Kidney (tissue), 14 donors: ENCODE results near the gene MPHOSPH8. TPM values are rescaled to one million over a fixed set of nuclear protein-coding genes. Genes with fewer than 3 reads are reported as not detected.
"Not testable (repeated sequence)": the region's sequence is repeated elsewhere in the genome, so short reads cannot be mapped to it uniquely, and the experiment has no call there.

Experiments
- DNase-seq, 5 donors: peaks; one replicate each; pipeline ENCODE4 v3.0.0-alpha.2; 2013 to 2020
- FAIRE-seq: peaks from 2 replicates; lab custom pipeline; 2012; peaks lifted over from hg19 to GRCh38; lab: Jason Lieb, UNC
- H3K27ac ChIP-seq, 2 donors: one replicate each; pipeline ENCODE4 v1.7.0; 2013; ENCODE audit warnings: low read depth in 2 of 2, low read length in 2 of 2, inconsistent platforms in 1 of 2
- H3K27me3 ChIP-seq: one replicate; pipeline ENCODE4 v1.7.1; 2013; ENCODE audit warnings: low read length, inconsistent platforms; ENCODE audit not compliant: control insufficient read depth, insufficient read depth
- H3K36me3 ChIP-seq, 3 donors: one replicate each; pipeline versions ENCODE4 v1.7.0 to v1.7.1; 2013; ENCODE audit warnings: low read length in 3 of 3, control low read depth in 1 of 3, inconsistent platforms in 1 of 3; ENCODE audit not compliant: insufficient read depth in 3 of 3, control insufficient read depth in 2 of 3
- H3K4me1 ChIP-seq, 3 donors: one replicate each; pipeline versions ENCODE4 v1.7.0 to v1.7.1; 2013; ENCODE audit warnings: low read length in 3 of 3, inconsistent platforms in 1 of 3, low read depth in 1 of 3; ENCODE audit not compliant: control insufficient read depth in 2 of 3, insufficient read depth in 2 of 3
- H3K4me3 ChIP-seq, 3 donors: one replicate each; pipeline versions ENCODE4 v1.7.0 to v1.8.1; 2013; ENCODE audit warnings: low read length in 3 of 3, control low read depth in 1 of 3, inconsistent platforms in 1 of 3
- H3K9ac ChIP-seq, 3 donors: one replicate each; pipeline versions ENCODE4 v1.7.0 to v1.7.1; 2013; ENCODE audit warnings: low read length in 3 of 3, control low read depth in 1 of 3, inconsistent platforms in 1 of 3
- H3K9me3 ChIP-seq, 3 donors: one replicate each; pipeline versions ENCODE4 v1.7.0 to v1.7.1; 2013; ENCODE audit warnings: low read length in 3 of 3, control low read depth in 1 of 3, inconsistent platforms in 1 of 3; ENCODE audit not compliant: control insufficient read depth in 2 of 3, insufficient read depth in 1 of 3
- intact Hi-C: fragments of 100-400 bp; cut with DNase I; formaldehyde crosslinking; loops from one replicate; pipeline ENCODE4 v1.11.1; 2022
- polyA plus RNA-seq: library from polyadenylated mRNA; stranded (reverse); fragments of 350-450 nt; fragmentation: Illumina TruSeq; extraction: RNeasy Lipid Tissue Mini Kit (QIAGEN cat#74804); gene quantifications from one replicate; pipeline ENCODE4 v1.2.3, GENCODE V29; 2014; ENCODE audit warnings: low read depth, low replicate concordance; ENCODE audit not compliant: insufficient read depth
- total RNA-seq: library from RNA; stranded (reverse); fragmentation: NEBNext Ultra II Directional; extraction: Animal tissue kit (Norgen Biotek cat#: 25700); gene quantifications from one replicate; pipeline ENCODE4 v1.2.1, GENCODE V29; 2021
- TF ChIP-seq, protein P1 (sequence below): IDR thresholded peaks from 3 replicates; pipeline ENCODE4 v1.5.1; 2012; ENCODE audit warnings: mild to moderate bottlenecking, moderate library complexity, borderline replicate concordance; ENCODE audit not compliant: insufficient read depth; ENCODE audit errors: extremely low read depth
- donor health status: control.
- donor health status: control.
- donor health status: control.
- donor health status: control.
- donor health status: control.
- donor health status: DM: yes; HTN: yes; CAD: no.
- donor health status: Normal renal cell carcinoma (clear cell type).

The MPHOSPH8 gene
- total and polyA plus RNA-seq, 2 donors from 2014 or later, result 23.1 to 35.6 TPM

- intact Hi-C loops, result no loop called here
- H3K27me3 ChIP-seq, result no peaks in the 10 kb centered on the region
These were observed 47.3 kb downstream of the MPHOSPH8 start for GRCh38 chr13:19680751-19681150.

GRCh38 chr13:19681517-19681916, 48.1 kb downstream of the MPHOSPH8 start:
- no peak overlapping the region for H3K27ac ChIP-seq
- peaks cover under 1 to 6% (median 2%) of the 10 kb centered on the region in 3 donors for H3K36me3 ChIP-seq
- H3K9ac ChIP-seq, result no peak overlapping the region
- FAIRE-seq (no peak), DNase-seq (peak in 1 of 5 donors; percentile 26)
- intact Hi-C loops, result no loop called here
- H3K27me3 ChIP-seq, result no peaks in the 10 kb centered on the region
- H3K9me3 ChIP-seq, result no peaks in the 10 kb centered on the region
- H3K4me1 ChIP-seq, result peaks cover 0 to 4% (median 2%) of the 10 kb centered on the region in 3 donors
- TF ChIP-seq, protein P1, sequence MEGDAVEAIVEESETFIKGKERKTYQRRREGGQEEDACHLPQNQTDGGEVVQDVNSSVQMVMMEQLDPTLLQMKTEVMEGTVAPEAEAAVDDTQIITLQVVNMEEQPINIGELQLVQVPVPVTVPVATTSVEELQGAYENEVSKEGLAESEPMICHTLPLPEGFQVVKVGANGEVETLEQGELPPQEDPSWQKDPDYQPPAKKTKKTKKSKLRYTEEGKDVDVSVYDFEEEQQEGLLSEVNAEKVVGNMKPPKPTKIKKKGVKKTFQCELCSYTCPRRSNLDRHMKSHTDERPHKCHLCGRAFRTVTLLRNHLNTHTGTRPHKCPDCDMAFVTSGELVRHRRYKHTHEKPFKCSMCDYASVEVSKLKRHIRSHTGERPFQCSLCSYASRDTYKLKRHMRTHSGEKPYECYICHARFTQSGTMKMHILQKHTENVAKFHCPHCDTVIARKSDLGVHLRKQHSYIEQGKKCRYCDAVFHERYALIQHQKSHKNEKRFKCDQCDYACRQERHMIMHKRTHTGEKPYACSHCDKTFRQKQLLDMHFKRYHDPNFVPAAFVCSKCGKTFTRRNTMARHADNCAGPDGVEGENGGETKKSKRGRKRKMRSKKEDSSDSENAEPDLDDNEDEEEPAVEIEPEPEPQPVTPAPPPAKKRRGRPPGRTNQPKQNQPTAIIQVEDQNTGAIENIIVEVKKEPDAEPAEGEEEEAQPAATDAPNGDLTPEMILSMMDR, result no peak
- H3K4me3 ChIP-seq, result no peak overlapping the region

More at GRCh38 chr13:19680751-19681150, 47.3 kb downstream of the MPHOSPH8 start:
- DNase-seq (no peak), FAIRE-seq (no peak)
- H3K4me1 ChIP-seq, result peaks cover 0 to 4% (median 2%) of the 10 kb centered on the region in 3 donors
- TF ChIP-seq, protein P1, result no peak
- H3K9ac ChIP-seq, result no peak overlapping the region
- H3K36me3 ChIP-seq, result peaks cover 2 to 6% (median 3%) of the 10 kb centered on the region in 3 donors
- H3K27ac ChIP-seq, result no peak overlapping the region
- no peak overlapping the region for H3K4me3 ChIP-seq
- no peaks in the 10 kb centered on the region for H3K9me3 ChIP-seq

DNA sequence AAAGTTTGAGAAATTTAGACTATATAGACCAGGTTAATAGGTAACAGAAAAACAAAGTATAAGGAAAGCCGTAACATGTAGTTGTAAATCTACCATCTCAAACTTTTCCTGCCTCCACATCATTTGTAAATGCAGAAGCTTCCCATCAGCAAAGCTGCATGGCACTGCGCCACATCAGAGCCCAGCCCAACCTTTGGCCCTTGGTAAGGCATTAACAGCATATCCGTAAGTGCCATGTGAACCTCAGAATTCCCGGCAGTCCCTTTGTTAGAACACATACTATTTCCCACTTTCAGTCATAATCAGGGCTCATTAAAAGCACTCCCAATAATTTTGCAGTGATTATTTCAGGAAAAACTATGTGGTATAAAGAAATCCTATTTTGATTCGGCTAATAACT, 51.6 kb downstream of the MPHOSPH8 start:
- peak in 3 of 5 donors; percentile 48 to 65 (median 61) for DNase-seq
- TF ChIP-seq, protein P1, result no peak
- no peaks in the 10 kb centered on the region for H3K9me3 ChIP-seq
- H3K9ac ChIP-seq, result no peak overlapping the region
- intact Hi-C loops, result no loop called here
- H3K27ac ChIP-seq, result peak overlapping the region; percentile 10 to 79
- peak; percentile 65 for FAIRE-seq
- no peak overlapping the region for H3K4me3 ChIP-seq
- H3K4me1 ChIP-seq, result peaks cover 0 to 4% (median 2%) of the 10 kb centered on the region in 3 donors
- H3K27me3 ChIP-seq, result no peaks in the 10 kb centered on the region
- H3K36me3 ChIP-seq, result no peaks in the 10 kb centered on the region

DNA sequence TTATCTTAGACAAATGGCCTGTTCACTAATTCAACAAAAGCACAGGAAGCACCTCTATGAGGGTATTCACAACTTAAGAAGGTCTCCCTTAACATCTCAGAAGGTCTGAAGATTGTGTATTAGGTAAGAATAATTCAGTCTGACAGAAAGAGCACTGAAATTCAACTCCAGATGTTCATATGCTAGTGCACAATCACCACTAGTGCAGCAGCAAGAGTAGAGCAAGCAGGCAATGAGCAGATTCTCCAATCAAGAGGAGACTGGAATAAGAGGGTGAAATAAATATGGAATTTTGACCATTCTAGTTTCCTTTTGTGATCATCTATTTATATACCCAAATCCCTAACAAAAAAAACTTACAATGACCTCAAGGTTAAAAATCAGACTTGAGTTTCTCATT, 52.0 kb downstream of the MPHOSPH8 start:
- Histone ChIP-seq H3K9ac (no peak overlapping the region), H3K27ac (peak overlapping the region; percentile 10 to 79), H3K27me3 (no peaks in the 10 kb centered on the region), H3K4me3 (no peak overlapping the region), H3K36me3 (no peaks in the 10 kb centered on the region), H3K4me1 (peaks cover 0 to 4% (median 2%) of the 10 kb centered on the region in 3 donors), H3K9me3 (no peaks in the 10 kb centered on the region)
- TF ChIP-seq, protein P1, result no peak
- no peak for FAIRE-seq
- intact Hi-C loops, result no loop called here
- no peak for DNase-seq

DNA sequence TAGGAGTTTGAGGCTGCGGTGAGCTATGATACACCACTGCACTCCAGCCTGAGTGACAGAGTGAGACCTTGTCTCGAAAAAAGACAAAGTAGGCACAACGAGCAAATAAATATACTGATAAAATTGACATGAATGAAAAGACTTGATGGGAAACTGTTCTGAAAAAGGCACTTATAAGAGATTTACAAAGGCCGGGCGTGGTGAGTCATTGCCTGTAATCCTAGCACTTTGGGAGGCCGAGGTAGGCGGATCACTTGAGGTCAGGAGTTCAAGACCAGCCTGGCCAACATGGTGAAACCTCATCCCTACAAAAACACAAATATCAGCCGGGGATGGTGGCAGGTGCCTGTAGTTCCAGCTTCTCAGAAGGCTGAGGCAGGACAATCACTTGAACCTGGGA, 58.0 kb downstream of the MPHOSPH8 start:
- H3K27ac ChIP-seq, H3K4me1 ChIP-seq, intact Hi-C loops, H3K27me3 ChIP-seq, H3K36me3 ChIP-seq, H3K9me3 ChIP-seq, FAIRE-seq, H3K4me3 ChIP-seq, DNase-seq, H3K9ac ChIP-seq: not testable (repeated sequence)
